ENCODE results near the gene TMEM223.

The TMEM223 gene

DNA sequence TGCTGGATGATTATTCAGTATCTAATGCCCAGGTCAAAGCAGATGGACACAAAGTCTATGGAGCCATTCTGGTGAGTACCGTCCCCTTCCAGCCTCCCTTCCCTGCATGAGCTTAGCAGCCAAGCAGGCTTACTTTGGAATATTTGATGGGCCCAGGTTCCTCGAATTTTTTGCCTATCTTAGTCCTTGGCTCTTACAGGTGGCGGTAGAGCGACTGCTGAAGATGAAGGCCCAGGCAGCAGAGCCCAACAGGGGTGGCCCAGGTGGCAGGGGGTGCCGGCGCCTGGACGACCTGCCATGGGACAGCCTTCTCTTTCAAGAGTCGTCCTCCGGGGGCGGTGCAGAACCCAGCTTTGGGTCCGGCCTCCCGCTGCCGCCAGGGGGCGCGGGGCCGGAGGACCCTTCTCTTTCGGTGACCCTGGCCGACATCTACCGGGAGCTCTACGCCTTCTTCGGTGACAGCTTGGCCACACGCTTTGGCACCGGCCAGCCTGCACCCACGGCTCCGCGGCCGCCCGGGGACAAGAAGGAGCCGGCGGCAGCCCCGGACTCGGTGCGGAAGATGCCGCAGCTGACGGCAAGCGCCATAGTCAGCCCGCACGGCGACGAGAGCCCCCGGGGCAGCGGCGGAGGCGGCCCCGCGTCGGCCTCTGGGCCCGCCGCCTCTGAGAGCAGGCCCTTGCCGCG lies 5.3 kb downstream of the TMEM223 start:
- Histone ChIP-seq H3K9me2 (replicated peaks; ENCODE audit: control insufficient read depth, low read length) (no peaks in the 10 kb centered on the region), H3K79me2 (ENCODE audit: control insufficient read depth, low read length) (peaks cover 51% of the 10 kb centered on the region), H3K4me3 (ENCODE audit: low read length) (peak overlapping the region; percentile 83), H3K9me3 (ENCODE audit: control insufficient read depth, insufficient read depth, low read length) (no peaks in the 10 kb centered on the region), H4K20me1 (ENCODE audit: control insufficient read depth, insufficient read depth, low read depth, low read length) (no peaks in the 10 kb centered on the region; the same call in 1 of the 2 replicates), H3K36me3 (ENCODE audit: control insufficient read depth, low read length) (peaks cover 62% of the 10 kb centered on the region), H3K4me1 (ENCODE audit: control insufficient read depth, low read length) (peaks cover 36% of the 10 kb centered on the region), H3F3A (ENCODE audit: control insufficient read depth, insufficient read depth) (peaks cover 17% of the 10 kb centered on the region; the same call in 1 of the 2 replicates), H3K27me3 (ENCODE audit: control insufficient read depth, low read length) (no peaks in the 10 kb centered on the region), H3K4me2 (ENCODE audit: low read length) (peak overlapping the region; percentile 59), H3K27ac (ENCODE audit: low read depth, low read length) (peak overlapping the region; percentile 60)
- TF ChIP-seq, protein P1, sequence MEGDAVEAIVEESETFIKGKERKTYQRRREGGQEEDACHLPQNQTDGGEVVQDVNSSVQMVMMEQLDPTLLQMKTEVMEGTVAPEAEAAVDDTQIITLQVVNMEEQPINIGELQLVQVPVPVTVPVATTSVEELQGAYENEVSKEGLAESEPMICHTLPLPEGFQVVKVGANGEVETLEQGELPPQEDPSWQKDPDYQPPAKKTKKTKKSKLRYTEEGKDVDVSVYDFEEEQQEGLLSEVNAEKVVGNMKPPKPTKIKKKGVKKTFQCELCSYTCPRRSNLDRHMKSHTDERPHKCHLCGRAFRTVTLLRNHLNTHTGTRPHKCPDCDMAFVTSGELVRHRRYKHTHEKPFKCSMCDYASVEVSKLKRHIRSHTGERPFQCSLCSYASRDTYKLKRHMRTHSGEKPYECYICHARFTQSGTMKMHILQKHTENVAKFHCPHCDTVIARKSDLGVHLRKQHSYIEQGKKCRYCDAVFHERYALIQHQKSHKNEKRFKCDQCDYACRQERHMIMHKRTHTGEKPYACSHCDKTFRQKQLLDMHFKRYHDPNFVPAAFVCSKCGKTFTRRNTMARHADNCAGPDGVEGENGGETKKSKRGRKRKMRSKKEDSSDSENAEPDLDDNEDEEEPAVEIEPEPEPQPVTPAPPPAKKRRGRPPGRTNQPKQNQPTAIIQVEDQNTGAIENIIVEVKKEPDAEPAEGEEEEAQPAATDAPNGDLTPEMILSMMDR (IDR thresholded peaks at IDR 0.05; ENCODE audit: low read depth, low read length, poor library complexity, severe bottlenecking) = peak; percentile 94
- TF ChIP-seq EZH2phosphoT487 (IDR thresholded peaks at IDR 0.05; ENCODE audit: borderline replicate concordance, low read length) = no peak

DNA sequence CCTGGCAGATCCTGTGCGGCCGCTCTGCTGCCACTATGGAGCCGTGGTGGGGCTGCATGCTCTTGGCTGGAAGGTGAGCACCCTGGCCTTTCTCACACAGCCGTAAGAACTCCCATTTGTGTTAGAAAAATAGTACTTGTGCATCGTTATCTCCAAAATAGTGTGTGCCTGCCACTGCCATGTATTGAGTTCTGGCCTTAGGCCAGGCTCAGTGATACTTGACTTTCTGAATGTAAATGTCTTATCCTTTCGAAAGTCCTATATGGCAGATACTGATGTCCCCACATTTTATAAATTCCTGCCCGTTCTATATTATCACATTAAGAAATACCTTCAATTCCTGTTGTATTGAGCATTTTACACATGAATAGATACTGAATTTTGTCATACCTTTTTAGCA lies 9.1 kb downstream of the TMEM223 start:
- TF ChIP-seq, protein P1 (IDR thresholded peaks at IDR 0.05; ENCODE audit: low read depth, low read length, poor library complexity, severe bottlenecking) = no peak
- TF ChIP-seq EZH2phosphoT487 (IDR thresholded peaks at IDR 0.05; ENCODE audit: borderline replicate concordance, low read length) = no peak
- Histone ChIP-seq H3K4me1 (ENCODE audit: control insufficient read depth, low read length) (peaks cover 8% of the 10 kb centered on the region), H3K27me3 (ENCODE audit: control insufficient read depth, low read length) (no peaks in the 10 kb centered on the region), H3K36me3 (ENCODE audit: control insufficient read depth, low read length) (peaks cover 43% of the 10 kb centered on the region), H3K9me2 (replicated peaks; ENCODE audit: control insufficient read depth, low read length) (no peaks in the 10 kb centered on the region), H3K79me2 (ENCODE audit: control insufficient read depth, low read length) (peaks cover 14% of the 10 kb centered on the region), H3K4me2 (ENCODE audit: low read length) (no peak overlapping the region), H3K4me3 (ENCODE audit: low read length) (no peak overlapping the region), H3K27ac (ENCODE audit: low read depth, low read length) (no peak overlapping the region), H3K9me3 (ENCODE audit: control insufficient read depth, insufficient read depth, low read length) (no peaks in the 10 kb centered on the region), H4K20me1 (ENCODE audit: control insufficient read depth, insufficient read depth, low read depth, low read length) (no peaks in the 10 kb centered on the region), H3F3A (ENCODE audit: control insufficient read depth, insufficient read depth) (peaks cover 11% of the 10 kb centered on the region; the same call in 1 of the 2 replicates)

DNA sequence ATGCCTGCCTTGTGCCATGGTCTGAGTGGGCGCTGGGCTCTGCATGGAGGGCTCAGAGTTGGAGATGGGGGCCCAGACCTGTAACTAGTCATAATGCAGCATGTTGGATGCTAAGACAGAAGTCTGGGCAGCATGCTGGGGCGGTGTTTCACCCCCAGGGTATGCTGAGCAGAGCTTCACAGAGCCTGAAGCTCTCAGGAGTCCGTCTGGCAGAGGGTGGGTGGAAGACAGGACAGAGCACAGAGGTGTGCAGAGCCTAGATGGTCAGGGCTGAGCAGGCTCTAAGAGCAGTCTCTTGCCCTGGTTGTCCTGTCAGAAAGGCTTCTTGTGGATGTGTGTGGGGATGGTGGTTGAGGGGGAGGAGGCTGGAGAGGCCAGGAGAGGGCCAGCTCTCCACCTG lies 13.4 kb downstream of the TMEM223 start:
- Histone ChIP-seq H3F3A (ENCODE audit: control insufficient read depth, insufficient read depth) (no peaks in the 10 kb centered on the region), H4K20me1 (ENCODE audit: control insufficient read depth, insufficient read depth, low read depth, low read length) (no peaks in the 10 kb centered on the region), H3K4me2 (ENCODE audit: low read length) (no peak overlapping the region), H3K27ac (ENCODE audit: low read depth, low read length) (no peak overlapping the region), H3K9me3 (ENCODE audit: control insufficient read depth, insufficient read depth, low read length) (no peaks in the 10 kb centered on the region), H3K79me2 (ENCODE audit: control insufficient read depth, low read length) (peaks cover 12% of the 10 kb centered on the region), H3K27me3 (ENCODE audit: control insufficient read depth, low read length) (no peaks in the 10 kb centered on the region), H3K4me1 (ENCODE audit: control insufficient read depth, low read length) (peaks cover 5% of the 10 kb centered on the region), H3K4me3 (ENCODE audit: low read length) (no peak overlapping the region), H3K9me2 (replicated peaks; ENCODE audit: control insufficient read depth, low read length) (no peaks in the 10 kb centered on the region), H3K36me3 (ENCODE audit: control insufficient read depth, low read length) (peaks cover 47% of the 10 kb centered on the region)
- TF ChIP-seq, protein P1 (IDR thresholded peaks at IDR 0.05; ENCODE audit: low read depth, low read length, poor library complexity, severe bottlenecking) = no peak
- no peak for TF ChIP-seq EZH2phosphoT487 (IDR thresholded peaks at IDR 0.05; ENCODE audit: borderline replicate concordance, low read length)

Measured in DOHH2 (cell line).